Occipital lobe (tissue), 2 donors: Measurements from ENCODE around the gene C3. TPM values are rescaled to one million over a fixed set of nuclear protein-coding genes. Genes with fewer than 3 reads are reported as not detected.
"Not testable (repeated sequence)": the region's sequence is repeated elsewhere in the genome, so short reads cannot be mapped to it uniquely, and the experiment has no call there.

Experiments
- DNase-seq: peaks from one replicate; lab custom pipeline; 2025; lab: John Stamatoyannopoulos, UW
- total RNA-seq: library from RNA; depleted of rRNA; stranded (reverse); fragments of >200 nt; gene quantifications from one replicate; pipeline ENCODE4 v1.2.3, GENCODE V29; 2014

The C3 gene
- total RNA-seq, 1 donor from 2014 or later = 12.3 TPM

DNA sequence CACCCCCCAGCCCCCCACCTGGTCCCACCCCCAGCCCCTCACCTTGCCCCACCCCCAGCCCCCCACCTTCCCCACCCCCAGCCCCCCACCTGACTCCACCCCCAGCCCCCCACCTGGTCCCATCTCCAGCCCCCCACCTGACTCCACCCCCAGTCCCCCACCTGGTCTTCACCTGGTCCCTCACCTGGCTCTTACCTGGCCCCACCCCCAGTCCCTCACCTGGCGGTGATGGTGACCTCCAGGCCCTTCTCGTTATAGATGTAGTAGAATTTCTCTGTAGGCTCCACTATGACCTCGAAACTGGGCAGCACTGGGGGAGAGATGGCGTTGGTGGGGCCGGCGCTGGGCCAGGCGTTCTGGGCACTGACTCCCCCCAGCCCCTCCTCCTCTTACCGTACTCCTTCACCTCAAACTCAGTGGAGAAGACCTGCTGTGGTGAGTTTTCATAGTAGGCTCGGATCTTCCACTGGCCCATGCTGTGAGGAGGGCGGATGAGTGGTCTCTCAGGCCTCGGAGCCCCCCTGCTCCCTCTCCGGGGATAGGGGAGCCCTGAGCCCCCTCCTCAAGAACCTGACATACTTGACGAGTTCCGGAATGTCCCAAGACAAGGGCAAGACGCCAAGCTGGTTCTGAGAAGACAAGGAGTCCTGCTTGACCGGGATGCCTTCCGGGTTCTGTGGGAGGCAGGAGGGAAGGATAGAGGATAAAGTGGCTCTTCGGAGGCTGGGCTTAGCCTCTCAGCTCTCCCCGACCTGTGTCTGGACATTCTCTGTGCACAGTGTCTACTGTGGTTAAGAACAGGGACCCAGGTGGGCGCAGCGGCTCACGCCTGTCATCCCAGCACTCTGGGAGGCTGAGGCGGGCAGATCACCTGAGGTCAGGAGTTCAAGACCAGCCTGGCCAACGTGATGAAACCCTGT, 6.4 kb downstream of the C3 start:
- DNase-seq = no peak

DNA sequence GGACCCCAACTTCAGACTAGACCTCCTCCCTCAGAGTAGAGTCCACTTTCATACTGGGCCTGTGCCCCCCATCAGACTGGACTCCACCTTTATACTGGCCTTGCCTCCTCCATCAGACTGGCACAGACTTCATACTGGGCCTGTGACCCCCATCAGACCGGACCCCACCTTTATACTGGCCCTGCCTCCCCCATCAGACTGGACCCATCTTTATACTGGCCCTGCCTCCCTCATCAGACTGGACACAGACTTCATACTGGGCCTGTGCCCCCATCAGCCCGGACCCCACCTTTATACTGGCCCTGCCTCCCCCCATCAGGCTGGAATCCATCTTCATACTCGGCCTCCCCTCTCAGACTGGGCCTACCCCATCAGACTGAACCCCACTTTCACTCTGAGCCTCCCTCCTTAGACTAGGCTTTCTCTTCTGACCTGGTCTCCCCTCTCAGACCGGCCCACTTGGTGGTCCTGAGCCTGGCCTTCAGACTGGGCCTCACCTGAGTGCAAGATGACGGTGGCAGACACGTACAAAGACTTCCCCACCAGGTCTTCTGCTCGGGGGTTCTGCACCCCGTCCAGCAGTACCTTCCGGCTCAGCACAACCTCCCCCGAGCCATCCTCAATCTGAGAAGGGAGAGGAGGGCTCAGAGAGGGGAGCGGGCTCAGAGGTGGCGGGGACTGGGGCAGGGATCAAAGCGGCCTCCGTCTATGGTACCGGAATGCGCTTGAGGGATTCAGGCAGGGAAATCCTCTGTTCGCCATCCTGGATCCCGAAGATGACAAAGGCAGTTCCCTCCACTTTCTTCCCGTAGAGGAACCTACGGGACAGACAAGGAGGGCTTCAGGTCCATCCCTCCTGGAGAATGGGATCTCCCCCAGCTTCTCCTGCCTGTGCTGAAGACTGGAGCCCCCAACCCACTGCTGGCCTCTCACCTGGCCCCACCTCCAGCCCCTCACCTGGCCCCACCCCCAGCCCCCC, 7.5 kb downstream of the C3 start:
- DNase-seq = no peak

DNA sequence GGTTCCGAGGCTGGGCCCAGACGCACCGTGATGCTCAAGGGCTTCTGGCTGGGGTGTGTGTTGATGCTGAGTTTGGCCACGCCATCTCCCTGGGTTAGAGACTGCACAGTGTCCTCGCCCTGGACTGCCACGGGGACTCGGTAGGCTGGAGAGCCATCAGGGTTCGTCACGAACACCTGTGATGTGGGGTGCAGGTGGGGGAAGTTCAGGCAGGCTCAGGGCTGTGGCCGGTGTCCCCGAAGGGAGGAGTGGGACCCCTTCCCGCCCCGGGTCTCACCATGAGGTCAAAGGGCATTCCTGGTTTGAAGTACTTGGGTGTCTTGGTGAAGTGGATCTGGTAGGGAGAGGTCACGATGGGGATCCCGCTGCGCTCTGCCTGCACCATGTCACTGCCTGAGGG, 8.2 kb downstream of the C3 start:
- no peak for DNase-seq

DNA sequence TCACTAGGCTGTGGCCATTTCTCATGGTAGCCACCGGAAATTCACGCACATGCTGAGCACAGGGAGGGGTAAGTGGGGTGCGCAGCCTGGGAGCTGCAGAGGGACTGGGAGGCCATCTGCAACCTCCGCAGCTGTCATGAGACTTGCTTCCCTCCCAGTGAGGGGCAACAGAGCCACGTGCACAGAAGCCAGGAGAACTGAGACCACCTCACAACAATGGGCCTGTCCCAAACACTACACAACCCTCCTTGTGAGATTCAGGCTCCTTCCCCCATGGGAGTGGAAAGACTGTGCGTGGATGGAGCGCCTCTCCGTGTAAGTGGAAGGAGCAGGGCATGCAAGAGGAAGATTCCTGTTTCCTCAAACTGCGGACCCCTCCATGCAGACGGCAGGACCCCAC, 8.8 kb downstream of the C3 start:
- no peak for DNase-seq

DNA sequence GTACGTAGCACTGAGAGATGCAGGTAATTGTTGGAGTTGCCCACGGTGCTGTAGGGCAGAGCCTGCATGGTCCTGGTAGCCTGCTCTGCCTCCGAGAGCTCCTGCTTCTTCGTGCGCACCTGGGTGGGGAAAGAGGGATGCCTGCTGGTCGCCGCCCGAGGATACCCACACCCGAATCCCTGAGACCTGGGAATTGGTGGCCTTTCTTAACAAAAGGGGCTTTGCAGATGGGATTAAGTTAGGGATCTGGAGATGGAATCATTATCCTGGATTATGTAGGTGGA, 9.4 kb downstream of the C3 start:
- DNase-seq = no peak

DNA sequence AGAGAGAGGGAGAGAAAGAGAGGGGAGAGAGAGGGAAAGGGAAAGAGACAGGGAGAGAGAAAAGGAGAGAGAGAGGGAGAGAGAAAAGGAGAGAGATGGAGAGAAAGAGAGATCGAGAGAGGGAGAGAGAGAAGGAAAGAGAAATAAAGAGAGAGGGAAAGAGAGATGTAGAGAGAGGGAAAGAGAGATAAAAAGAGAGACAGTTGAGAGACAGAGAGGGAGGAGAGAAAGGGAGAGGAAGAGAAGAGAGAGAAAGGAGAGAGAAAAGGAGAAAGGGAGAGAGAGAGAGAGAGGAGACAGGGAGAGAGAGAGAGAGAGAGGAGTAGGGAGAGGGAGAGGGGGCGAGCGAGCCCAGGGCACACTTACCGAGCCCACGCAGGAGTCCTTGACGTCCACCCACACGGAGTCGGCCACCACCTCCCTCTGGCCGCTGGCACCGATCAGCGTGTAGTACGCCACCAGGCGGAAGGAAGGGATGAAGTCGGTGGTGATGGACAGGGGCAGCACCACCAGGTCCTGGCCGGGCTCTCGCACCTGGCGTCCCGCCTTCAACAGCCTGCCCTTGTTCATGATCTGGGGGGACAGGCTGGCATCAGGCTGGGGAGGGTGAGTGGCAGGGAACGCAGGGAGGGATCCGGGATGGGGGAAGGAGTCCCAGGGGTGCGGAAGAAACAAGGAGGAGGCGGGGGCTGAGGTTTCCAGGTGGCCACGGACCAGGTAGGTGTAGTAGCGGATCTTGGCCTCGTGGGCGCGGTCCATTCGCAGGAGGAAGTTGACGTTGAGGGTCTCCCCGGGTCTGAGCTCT, 10.0 kb downstream of the C3 start:
- DNase-seq = no peak

DNA sequence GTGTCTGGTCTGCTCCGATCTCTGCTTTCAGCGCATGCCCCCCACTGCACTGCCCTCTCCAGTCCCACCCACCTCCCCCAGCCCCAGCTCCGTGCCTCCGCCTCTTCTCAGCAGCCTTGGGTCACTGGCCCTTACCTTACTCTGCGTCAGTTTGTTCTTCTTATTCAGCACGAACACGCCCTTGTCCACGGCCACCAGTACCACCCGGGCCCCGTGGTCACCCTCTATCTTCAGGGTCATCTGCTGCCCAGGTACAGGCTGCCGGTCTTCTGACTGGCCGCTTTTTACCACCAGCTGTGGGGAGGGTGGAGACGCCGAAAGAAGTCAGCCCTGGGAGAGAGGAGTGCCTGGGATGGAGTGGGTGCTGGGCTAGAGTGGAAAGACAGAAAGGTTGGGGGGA, 10.9 kb downstream of the C3 start:
- no peak for DNase-seq

DNA sequence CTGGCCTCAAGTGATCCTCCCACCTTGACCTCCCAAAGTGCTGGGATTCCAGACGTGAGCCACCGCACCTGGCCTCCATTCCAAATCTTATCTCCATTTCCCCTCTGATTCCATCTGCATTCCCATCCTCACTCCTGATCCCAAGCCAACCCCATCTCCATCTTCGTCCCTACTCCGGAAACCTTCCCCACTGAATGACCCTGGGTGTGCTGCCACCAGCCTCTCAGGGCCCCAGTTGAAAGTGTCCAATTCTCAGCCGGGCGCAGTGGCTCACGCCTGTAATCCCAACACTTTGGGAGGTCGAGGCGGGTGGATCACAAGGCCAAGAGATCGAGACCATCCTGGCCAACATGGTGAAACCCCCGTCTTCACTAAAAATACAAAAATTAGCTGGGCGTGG, 11.5 kb downstream of the C3 start:
- not testable (repeated sequence) for DNase-seq

DNA sequence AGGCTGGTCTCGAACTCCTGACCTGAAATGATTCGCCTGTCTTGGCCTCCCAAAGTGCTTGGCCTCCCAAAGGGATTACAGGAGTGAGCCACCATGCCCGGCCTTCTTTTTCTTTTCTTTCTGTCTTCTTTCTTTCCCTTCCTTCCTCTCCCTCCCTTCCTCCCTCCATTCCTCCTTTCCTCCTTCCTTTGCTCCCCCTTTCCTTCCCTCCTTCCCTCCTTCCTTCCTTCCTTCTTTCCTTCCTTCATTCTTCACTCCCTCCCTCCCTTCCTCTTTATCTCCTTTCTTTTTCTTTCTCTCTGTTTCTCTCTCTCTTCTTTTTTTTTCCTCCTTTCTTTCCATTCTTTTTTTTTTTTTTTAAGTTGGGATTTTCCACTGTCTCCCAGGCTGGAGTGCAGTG, 12.1 kb downstream of the C3 start:
- DNase-seq = no peak

DNA sequence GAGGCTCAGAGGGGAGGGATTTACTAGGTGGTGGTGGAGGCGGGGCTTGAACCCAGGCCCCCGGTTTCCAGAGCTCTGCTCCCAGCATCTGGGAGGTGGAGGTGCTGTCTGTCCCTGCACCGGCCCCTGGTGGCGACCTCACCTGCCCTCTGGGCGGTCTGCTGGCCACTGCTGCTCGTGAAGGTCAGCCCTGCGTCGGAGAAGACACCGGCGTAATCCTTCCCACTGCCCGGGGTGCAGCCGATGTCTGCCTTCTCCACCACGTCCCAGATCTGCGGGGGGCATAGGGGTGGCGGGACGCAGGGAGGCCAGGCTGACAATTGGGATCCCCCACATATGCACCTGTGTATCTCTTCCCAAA, 12.8 kb downstream of the C3 start:
- no peak for DNase-seq

DNA sequence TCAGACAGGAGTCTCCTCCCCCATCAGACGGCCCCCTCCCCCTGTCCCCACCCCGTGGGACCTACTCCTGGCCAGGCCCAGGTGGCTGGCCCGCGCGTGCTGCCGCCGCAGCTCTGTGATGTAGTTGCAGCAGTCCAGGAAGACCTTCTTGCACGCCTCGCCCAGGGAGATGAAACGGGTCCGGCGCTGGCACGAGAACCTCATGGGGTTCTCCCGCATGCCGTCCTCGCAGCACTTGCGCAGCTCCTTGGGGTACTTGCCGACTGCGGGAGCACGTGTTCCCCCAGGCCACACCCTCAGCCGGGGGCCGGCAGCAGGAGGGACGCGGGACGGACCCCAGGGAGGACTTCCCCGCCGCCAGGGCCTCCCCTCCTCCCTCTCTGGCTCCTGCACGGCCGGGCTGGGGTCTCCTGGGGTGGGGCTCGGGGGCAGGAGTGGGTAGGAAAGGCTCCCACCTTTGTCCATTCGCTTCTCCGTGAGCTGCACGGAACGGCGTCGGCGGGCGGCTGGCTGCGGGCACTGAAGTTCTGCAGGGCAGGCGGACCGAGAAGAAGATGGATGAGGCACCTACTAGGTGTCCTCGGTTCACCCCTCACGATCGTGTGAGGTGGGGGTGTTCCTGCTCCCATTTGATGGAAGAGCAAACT, 13.3 kb downstream of the C3 start:
- DNase-seq = no peak

DNA sequence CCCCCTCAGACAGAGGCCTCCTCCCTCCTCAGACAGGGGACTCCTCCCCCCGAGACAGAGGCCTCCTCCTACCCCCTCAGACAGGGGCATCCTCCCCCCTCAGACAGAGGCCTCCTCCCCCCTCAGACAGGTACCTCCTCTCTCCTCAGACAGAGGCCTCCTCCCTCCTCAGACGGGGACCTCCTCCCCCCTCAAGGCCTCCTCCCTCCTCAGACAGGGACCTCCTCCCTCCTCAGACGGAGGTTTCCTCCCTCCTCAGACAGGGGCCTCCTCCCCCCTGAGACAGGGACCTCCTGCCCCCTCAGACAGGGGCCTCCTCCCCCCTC, 13.9 kb downstream of the C3 start:
- no peak for DNase-seq

DNA sequence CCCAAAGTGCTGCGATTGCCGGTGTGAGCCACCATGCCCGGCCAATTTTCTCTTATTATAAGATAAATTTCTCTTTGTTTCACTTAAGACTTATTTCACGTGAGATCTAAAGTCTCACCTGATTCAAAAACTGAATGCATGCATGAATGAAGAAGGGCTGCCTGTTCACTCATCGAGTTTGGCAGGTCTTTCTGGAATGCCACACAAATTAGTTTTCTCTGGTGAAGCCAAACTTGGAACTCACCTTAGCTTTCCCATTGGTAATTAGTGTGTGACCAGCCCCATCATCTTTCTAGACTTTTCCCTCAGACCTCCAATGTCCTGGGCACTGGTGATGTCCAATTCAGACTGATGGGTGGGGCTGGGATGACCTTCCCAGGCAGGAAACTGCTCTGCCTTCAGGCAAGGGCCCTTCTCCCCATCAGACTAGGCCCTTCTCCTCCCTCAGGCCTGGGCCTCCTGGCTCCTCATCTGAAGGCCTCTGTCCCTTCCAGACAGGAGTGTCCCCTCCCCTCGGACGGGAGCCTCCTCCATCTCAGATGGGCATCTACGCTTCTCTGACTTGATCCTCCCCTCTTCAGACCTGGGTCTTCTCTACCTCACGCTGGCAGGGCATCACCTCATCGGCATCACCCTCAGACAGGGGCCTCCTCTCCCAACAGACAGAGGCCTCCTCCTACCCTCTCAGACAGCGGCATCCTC, 14.4 kb downstream of the C3 start:
- DNase-seq = no peak

DNA sequence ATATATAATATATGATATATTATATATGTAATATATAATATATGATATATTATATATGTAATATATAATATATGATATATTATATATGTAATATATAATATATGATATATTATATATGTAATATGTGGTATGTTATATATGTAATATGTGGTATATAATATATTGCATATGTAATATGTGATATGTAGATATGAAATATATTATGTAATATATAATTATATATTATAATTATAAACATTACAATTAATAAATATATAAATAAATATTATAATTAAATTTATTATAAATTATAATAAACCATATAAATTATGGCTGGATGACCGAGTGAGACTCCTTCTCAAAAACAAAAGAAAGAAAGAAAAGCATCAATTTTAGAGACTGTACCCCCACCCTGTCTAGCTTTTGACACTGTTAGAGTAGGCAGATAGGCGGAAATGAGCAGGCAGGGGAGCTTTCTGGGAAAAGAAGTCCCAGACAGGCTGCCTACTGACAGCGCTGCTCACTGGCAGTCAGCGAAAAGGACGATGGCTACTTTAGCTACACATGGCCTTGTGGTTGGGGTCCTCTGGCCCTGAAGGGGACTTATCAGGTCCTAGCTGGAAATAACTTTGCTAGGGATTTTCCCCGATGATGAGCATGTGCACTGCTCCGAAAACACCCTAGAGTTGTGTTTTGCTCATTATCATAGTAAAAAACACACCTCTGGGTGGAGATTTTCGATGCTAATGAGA, 19.7 kb downstream of the C3 start:
- no peak for DNase-seq

DNA sequence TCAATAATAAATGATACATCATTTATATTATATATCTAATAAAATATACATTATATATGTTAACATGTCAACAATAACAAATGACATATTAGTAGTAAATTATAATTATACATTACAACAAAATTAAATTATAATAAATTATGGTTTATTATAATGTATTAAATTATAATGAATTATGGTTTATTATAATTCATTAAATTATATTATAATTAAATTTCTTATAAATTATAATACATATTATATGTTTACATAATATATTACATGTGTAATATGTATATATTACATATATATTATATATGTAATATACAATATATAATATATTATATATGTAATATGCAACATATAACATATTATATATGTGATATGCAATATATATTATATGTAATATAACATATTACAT, 20.5 kb downstream of the C3 start:
- DNase-seq = no peak

DNA sequence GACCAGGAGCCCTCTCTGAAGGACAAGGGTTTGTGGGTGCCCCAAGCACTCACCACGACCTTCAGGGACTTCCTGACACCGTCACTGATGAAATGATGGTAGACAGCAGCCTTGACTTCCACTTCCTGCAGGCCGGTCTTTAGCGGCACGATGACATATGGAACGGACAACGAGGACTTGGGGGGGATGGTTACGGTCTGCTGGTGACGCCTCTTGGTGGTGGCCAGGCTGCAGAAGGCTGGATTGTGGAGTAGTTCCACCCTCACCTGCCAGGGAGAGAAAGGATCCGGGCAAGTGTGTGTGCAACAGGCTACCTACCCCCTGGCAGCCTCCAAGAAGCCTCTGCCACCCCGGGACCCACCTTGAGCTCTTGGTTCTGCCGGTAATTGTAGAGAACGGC, 23.2 kb downstream of the C3 start:
- DNase-seq = no peak

DNA sequence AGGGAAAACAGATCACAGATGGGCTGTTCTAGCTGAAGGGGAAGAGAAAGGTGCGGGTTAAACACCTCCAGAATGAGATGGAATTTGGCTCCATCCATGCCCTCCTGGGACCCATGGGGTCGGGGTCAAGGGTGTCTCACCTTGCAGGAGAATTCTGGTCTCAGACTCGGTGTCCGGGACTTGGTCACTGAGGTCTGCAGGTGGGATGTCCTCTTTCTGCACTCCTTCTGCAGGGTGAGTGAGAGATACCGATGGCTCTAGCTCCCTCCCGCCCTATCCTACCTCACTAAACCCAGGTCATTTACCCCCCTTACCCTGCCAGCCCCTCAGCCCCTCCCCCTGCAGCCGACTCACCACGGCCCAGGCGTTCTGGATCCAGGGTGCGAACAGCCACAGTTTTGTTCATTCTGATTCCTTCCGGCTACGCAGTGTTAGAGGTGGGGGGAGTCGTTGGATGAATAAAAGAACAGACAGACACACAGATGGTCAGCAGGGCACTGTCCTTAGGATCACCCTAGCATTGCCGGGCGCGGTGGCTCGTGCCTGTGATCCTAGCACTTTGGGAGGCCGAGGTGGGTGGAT, 24.1 kb downstream of the C3 start:
- no peak for DNase-seq

DNA sequence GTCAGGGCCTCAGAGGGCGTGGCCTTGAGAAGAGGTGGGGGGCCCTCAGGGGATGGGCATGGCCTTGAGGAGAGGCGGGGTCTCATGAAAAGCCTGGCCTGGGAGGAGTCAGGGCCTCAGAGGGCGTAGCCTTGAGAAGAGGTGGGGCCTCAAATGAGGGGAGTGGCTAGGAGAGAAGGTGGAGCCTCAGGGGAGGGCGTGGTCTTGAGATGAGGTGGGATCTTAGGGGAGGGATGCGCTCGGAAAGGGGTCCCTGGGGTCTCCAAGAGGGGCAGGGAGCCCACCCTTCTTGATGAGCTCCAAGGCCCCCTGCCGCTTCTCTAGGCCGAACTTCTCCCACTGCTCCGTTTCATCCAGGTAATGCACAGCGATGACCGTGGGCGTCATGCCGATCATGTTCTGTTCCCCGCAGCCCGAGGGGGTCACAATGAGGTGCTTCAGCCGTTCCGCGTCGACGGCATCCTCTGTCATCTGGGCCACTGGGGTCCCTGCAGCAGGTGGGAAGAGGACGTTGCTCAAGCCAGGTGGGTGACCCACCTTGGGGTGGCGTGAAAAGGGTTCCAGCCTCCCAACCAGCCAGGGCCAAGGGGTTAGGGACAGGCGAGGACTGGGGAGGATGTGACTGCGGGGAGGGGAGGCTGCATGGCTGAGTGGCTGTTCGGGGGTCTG, 26.2 kb downstream of the C3 start:
- no peak for DNase-seq

DNA sequence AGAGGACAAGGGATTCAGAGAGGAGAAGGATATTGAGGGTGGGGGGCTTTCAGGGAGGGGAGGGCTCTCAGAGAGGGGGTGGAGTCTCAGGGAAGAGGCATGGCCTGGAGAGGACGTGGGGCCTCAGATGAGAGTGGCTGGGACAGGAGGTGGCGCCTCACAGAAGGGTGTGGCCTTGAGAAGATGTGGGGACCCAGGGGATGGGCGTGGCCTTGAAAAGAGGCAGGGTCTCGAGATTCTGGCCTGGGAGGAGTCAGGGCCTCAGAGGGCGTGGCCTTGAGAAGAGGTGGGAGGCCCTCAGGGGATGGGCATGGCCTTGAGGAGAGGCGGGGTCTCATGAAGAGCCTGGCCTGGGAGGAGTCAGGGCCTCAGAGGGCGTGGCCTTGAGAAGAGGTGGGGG, 26.8 kb downstream of the C3 start:
- DNase-seq = no peak
